Neuronal stem cell (in vitro differentiated cells): ENCODE measurements around the gene MYH9.
"Not testable (repeated sequence)": the region's sequence is repeated elsewhere in the genome, so short reads cannot be mapped to it uniquely, and the experiment has no call there.

ENCODE experiments used
- DNase-seq: peaks from one replicate; pipeline ENCODE4 v3.0.0-alpha.2; 2013; ENCODE audit warnings: low spot score
- H2AFZ ChIP-seq: one replicate; pipeline ENCODE4 v1.6.1; 2013; ENCODE audit warnings: mild to moderate bottlenecking, low read length, inconsistent platforms
- H2AK5ac ChIP-seq: 2 replicates; pipeline ENCODE4 v1.6.1; 2013; ENCODE audit warnings: low read depth, mild to moderate bottlenecking, inconsistent platforms, low read length, moderate library complexity, mixed read lengths
- H2BK120ac ChIP-seq: 2 replicates; pipeline ENCODE4 v1.6.1; 2013; ENCODE audit warnings: low read depth, mild to moderate bottlenecking, inconsistent platforms, low read length, moderate library complexity, mixed read lengths
- H2BK12ac ChIP-seq: one replicate; pipeline ENCODE4 v1.6.1; 2013; ENCODE audit warnings: low read length, inconsistent platforms
- H2BK15ac ChIP-seq: 2 replicates; pipeline ENCODE4 v1.6.1; 2013; ENCODE audit warnings: mild to moderate bottlenecking, low read length, inconsistent platforms, mixed read lengths
- H2BK5ac ChIP-seq: one replicate; pipeline ENCODE4 v1.6.1; 2013; ENCODE audit warnings: inconsistent platforms, mild to moderate bottlenecking, low read length, moderate library complexity
- H3K14ac ChIP-seq: one replicate; pipeline ENCODE4 v1.6.1; 2013; ENCODE audit warnings: low read length, inconsistent platforms
- H3K18ac ChIP-seq: 2 replicates; pipeline ENCODE4 v1.6.1; 2013; ENCODE audit warnings: low read length, inconsistent platforms
- H3K23ac ChIP-seq: 2 replicates; pipeline ENCODE4 v1.6.1; 2013; ENCODE audit warnings: low read depth, mild to moderate bottlenecking, mixed read lengths, low read length, inconsistent platforms; ENCODE audit not compliant: poor library complexity
- H3K27ac ChIP-seq: replicated peaks from 3 replicates; pipeline ENCODE4 v1.5.1; 2013; ENCODE audit warnings: low read length, inconsistent platforms
- H3K27me3 ChIP-seq, 3 experiments: 2 replicates each; pipeline ENCODE4 v1.6.1; 2013; ENCODE audit warnings: low read length in 3 of 3, mild to moderate bottlenecking in 2 of 3, inconsistent platforms in 1 of 3, low read depth in 1 of 3, mixed read lengths in 1 of 3, moderate library complexity in 1 of 3; ENCODE audit not compliant: control insufficient read depth in 3 of 3, insufficient read depth in 3 of 3
- H3K36me3 ChIP-seq, 2 donors: replicated peaks in 1 of 2; 2 replicates each; pipeline ENCODE4 v1.6.1; 2013; ENCODE audit warnings: low read length in 2 of 2; ENCODE audit not compliant: control insufficient read depth in 2 of 2, insufficient read depth in 2 of 2
- H3K4ac ChIP-seq: 2 replicates; pipeline ENCODE4 v1.6.1; 2013; ENCODE audit warnings: inconsistent platforms, mild to moderate bottlenecking, low read length, moderate library complexity
- H3K4me1 ChIP-seq, 2 donors: 1 replicate in 1 of 2; 2 replicates in 1 of 2; pipeline ENCODE4 v1.6.1; 2013; ENCODE audit warnings: low read length in 2 of 2, low read depth in 1 of 2; ENCODE audit not compliant: control insufficient read depth in 2 of 2, insufficient read depth in 1 of 2
- H3K4me2 ChIP-seq: one replicate; pipeline ENCODE4 v1.6.1; 2013; ENCODE audit warnings: mild to moderate bottlenecking, low read length, inconsistent platforms; ENCODE audit not compliant: insufficient read depth, poor library complexity, severe bottlenecking
- H3K4me3 ChIP-seq, 2 donors: 2 replicates each; pipeline ENCODE4 v1.5.1; 2013; ENCODE audit warnings: low read length in 2 of 2, mild to moderate bottlenecking in 2 of 2, inconsistent platforms in 1 of 2, moderate library complexity in 1 of 2
- H3K79me1 ChIP-seq: one replicate; pipeline ENCODE4 v1.6.1; 2013; ENCODE audit warnings: low read depth, mild to moderate bottlenecking, inconsistent platforms, low read length, moderate library complexity
- H3K9ac ChIP-seq: one replicate; pipeline ENCODE4 v1.6.1; 2013; ENCODE audit warnings: mild to moderate bottlenecking, low read depth, low read length, inconsistent platforms; ENCODE audit not compliant: poor library complexity
- H3K9me3 ChIP-seq, 2 donors: replicated peaks in 1 of 2; 2 replicates each; pipeline versions ENCODE3 to v1.6.1; 2013; ENCODE audit warnings: low read length in 2 of 2, mild to moderate bottlenecking in 2 of 2, inconsistent platforms in 1 of 2, low read depth in 1 of 2, mixed read lengths in 1 of 2, moderate library complexity in 1 of 2; ENCODE audit not compliant: control insufficient read depth in 2 of 2, insufficient read depth in 1 of 2
- H4K8ac ChIP-seq: one replicate; pipeline ENCODE4 v1.6.1; 2013; ENCODE audit warnings: low read depth, mild to moderate bottlenecking, inconsistent platforms, low read length, moderate library complexity
- H4K91ac ChIP-seq: one replicate; pipeline ENCODE4 v1.6.1; 2013; ENCODE audit warnings: low read length, low read depth, mild to moderate bottlenecking, inconsistent platforms; ENCODE audit not compliant: poor library complexity
- WGBS, 2 donors: extraction: QIAGEN DNeasy Blood & Tissue Kit; methylation state at CpG; one replicate each; pipeline ENCODE4 v1.1.7; 2013; ENCODE audit warnings: missing lambda C conversion rate in 2 of 2, mixed read lengths in 1 of 2; ENCODE audit not compliant: insufficient read length in 2 of 2, insufficient replicate concordance in 1 of 2; ENCODE audit errors: extremely low coverage in 2 of 2; 5-methylcytosine and 5-hydroxymethylcytosine counted together

MYH9 gene

DNA sequence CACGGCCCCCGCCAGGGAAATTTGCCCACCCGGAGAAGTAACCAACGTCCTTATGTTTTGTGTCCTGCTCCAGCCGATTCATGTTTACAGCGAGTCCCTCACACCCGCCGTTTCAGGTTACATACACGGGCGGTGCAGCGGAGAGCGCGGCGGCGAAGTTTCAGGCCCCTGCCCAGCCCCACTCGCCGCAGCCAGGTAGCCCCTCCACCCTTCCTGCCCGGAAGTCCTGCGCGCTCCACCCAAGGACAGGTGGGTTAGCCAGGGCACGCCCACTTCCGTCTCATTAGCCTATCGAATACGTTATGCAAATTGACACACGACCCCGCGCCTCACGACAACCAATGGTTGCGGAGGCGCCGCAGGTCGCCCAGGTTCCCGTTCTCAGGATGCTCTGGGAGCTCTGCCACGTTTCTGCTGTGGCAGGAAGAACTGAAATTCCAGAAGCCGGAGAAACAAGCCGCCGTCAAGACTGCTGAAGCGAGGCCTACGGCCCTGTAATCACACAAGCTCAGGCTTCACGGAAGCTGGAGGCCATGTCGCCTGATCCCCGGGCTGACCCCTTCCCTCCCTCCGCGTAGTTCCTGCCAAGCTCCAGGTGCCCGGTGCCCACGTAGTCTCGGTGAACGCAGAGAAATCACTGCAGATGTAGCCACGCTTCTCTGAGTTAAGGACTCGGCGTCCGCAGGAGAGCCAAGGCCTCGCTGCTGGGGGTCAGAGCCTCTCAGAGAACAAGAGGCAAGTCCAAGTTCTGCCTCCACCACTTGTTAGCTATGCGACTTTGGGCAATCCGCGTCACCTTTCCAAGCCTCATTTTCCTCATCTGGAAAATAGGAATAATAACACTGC lies 22.4 kb upstream of the MYH9 start:
- peak overlapping the region; percentile 64 for H3K9ac ChIP-seq
- H2AK5ac ChIP-seq, result no peak overlapping the region
- H4K8ac ChIP-seq, result no peak overlapping the region
- H2BK12ac ChIP-seq, result no peak overlapping the region
- no peaks in the 10 kb centered on the region for H3K9me3 ChIP-seq
- H2BK120ac ChIP-seq, result no peak overlapping the region
- H3K4me1 ChIP-seq, result peaks cover 2 to 4% of the 10 kb centered on the region in 2 donors
- H3K14ac ChIP-seq, result no peak overlapping the region
- peak overlapping the region; percentile 74 for H3K27ac ChIP-seq
- peak overlapping the region; percentile 97 for H3K18ac ChIP-seq
- H2AFZ ChIP-seq, result peak overlapping the region; percentile 89
- H3K79me1 ChIP-seq, result no peaks in the 10 kb centered on the region
- no peaks in the 10 kb centered on the region for H3K36me3 ChIP-seq
- peak overlapping the region; percentile 36 to 79 for H3K4me3 ChIP-seq
- no CpG with 5 or more reads among the region's 56 CpGs for WGBS, 2 donors
- no peak overlapping the region for H3K4ac ChIP-seq
- no peak overlapping the region for H2BK15ac ChIP-seq
- no peak overlapping the region for H4K91ac ChIP-seq
- DNase-seq, result peak; percentile 89
- H2BK5ac ChIP-seq, result no peak overlapping the region
- peak overlapping the region; percentile 98 for H3K4me2 ChIP-seq
- no peaks in the 10 kb centered on the region for H3K27me3 ChIP-seq
- peak overlapping the region; percentile 83 for H3K23ac ChIP-seq

GRCh38 chr22:36409554-36409910 lies 21.8 kb upstream of the MYH9 start:
- not testable (repeated sequence) for H2BK120ac ChIP-seq, H3K9ac ChIP-seq, H3K36me3 ChIP-seq, H3K23ac ChIP-seq, H3K18ac ChIP-seq, H3K14ac ChIP-seq, H2AK5ac ChIP-seq, H3K4me1 ChIP-seq, H3K27me3 ChIP-seq, H3K9me3 ChIP-seq, H2BK5ac ChIP-seq, H3K4ac ChIP-seq, H3K27ac ChIP-seq, H2BK12ac ChIP-seq, H3K79me1 ChIP-seq, H4K91ac ChIP-seq, H4K8ac ChIP-seq, DNase-seq, H2BK15ac ChIP-seq
- Histone ChIP-seq H3K4me3 (peak overlapping the region in 1 of 2 donors; percentile 79), H2AFZ (peak overlapping the region; percentile 89), H3K4me2 (peak overlapping the region; percentile 98)
- WGBS, 2 donors, result no CpG with 5 or more reads among the region's 15 CpGs

DNA sequence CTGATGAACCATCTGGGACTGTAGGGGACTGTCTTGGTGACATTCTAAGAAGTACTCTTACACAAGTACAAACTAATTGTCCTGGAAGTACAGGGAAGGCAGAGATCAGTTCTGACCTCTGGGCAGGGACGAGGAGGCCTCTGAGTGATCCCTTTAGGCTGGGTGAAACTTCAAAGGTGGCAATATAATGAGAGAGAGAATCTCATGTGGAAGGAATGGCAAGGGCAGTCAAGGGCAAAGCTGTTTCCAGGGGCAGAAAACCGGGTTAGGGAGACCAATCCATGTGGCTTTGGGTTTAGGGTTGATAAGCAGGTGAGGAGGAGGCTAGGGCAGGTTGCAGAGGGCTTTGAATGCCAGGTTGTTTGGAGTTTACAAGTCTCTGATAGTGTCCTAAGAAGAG lies 21.3 kb upstream of the MYH9 start:
- DNase-seq, result no peak
- no peaks in the 10 kb centered on the region for H3K79me1 ChIP-seq
- no peak overlapping the region for H3K4ac ChIP-seq
- no peak overlapping the region for H3K4me3 ChIP-seq
- H3K27me3 ChIP-seq, result no peaks in the 10 kb centered on the region
- H3K4me1 ChIP-seq, result peaks cover 2 to 4% of the 10 kb centered on the region in 2 donors
- H3K27ac ChIP-seq, result no peak overlapping the region
- no peak overlapping the region for H3K4me2 ChIP-seq
- H3K9ac ChIP-seq, result no peak overlapping the region
- H2AFZ ChIP-seq, result no peak overlapping the region
- no peak overlapping the region for H3K14ac ChIP-seq
- peak overlapping the region; percentile 82 for H3K23ac ChIP-seq
- no peak overlapping the region for H2BK15ac ChIP-seq
- no peak overlapping the region for H2BK5ac ChIP-seq
- H3K9me3 ChIP-seq, result no peaks in the 10 kb centered on the region
- no peak overlapping the region for H4K91ac ChIP-seq
- no CpG with 5 or more reads among the region's 2 CpGs for WGBS, 2 donors
- no peak overlapping the region for H2BK120ac ChIP-seq
- no peak overlapping the region for H2AK5ac ChIP-seq
- no peak overlapping the region for H3K18ac ChIP-seq
- no peak overlapping the region for H2BK12ac ChIP-seq
- no peak overlapping the region for H4K8ac ChIP-seq
- H3K36me3 ChIP-seq, result no peaks in the 10 kb centered on the region

DNA sequence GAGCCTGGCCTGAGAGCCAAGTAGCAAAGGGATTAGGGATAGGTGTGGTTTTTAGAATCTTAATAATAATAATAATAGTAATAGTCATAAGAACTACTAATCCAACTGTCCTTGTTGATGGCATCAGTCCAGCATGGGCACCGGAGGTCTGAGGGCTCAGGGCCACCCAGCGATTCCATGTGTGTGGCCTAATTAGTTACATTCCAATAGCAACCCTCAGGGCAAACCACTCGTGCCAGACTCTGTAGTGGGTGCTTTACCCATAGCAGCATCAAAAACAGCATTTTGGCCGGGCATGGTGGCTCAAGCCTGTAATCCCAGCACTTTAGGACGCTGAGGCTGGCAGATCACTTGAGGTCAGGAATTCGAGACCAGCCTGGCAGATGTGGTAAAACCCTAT lies 19.0 kb upstream of the MYH9 start:
- Histone ChIP-seq H4K8ac (no peak overlapping the region), H2AFZ (no peak overlapping the region), H3K9me3 (no peaks in the 10 kb centered on the region), H3K9ac (no peak overlapping the region), H2BK120ac (no peak overlapping the region), H3K4me2 (no peak overlapping the region), H3K36me3 (no peaks in the 10 kb centered on the region), H3K27ac (no peak overlapping the region), H3K14ac (no peak overlapping the region), H2BK12ac (no peak overlapping the region), H2AK5ac (no peak overlapping the region), H3K79me1 (no peaks in the 10 kb centered on the region), H4K91ac (no peak overlapping the region), H3K27me3 (no peaks in the 10 kb centered on the region), H3K4me3 (no peak overlapping the region), H3K4me1 (peaks cover 0 to 4% of the 10 kb centered on the region in 2 donors), H3K18ac (no peak overlapping the region), H3K23ac (no peak overlapping the region), H2BK5ac (no peak overlapping the region), H3K4ac (no peak overlapping the region), H2BK15ac (no peak overlapping the region)
- WGBS, 2 donors, result no CpG with 5 or more reads among the region's 6 CpGs
- no peak for DNase-seq
